Activated T-helper 1 cell treated with anti-CD3 and anti-CD28 coated beads, Interleukin-12 subunit alpha, Interleukin-12 subunit beta, Interleukin-2, Interleukin-4 antibody, amounts not matched to agents 30 ng/mL and 10 ng/mL and 1 ng/mL, durations not matched to agents 14 hours and 24 hours and 36 hours (primary cell): ENCODE data around the gene MOB4. TPM values are rescaled to one million over a fixed set of nuclear protein-coding genes. Genes with fewer than 3 reads are reported as not detected.
"Not testable (repeated sequence)": the region's sequence is repeated elsewhere in the genome, so short reads cannot be mapped to it uniquely, and the experiment has no call there.

Source experiments
- DNase-seq: peaks from one replicate; pipeline ENCODE4 v3.0.0; 2021; ENCODE audit warnings: low spot score
- H3K27ac Mint-ChIP-seq: one replicate; pipeline ENCODE4 v1.8.0; 2021; ENCODE audit warnings: mild to moderate bottlenecking, mixed read lengths
- H3K27me3 Mint-ChIP-seq: one replicate; pipeline ENCODE4 v1.8.0; 2022; ENCODE audit warnings: mild to moderate bottlenecking, moderate library complexity, mixed read lengths; ENCODE audit not compliant: insufficient read depth
- H3K36me3 Mint-ChIP-seq: one replicate; pipeline ENCODE4 v1.8.0; 2021; ENCODE audit warnings: low read depth, mixed read lengths
- H3K4me1 Mint-ChIP-seq: one replicate; pipeline ENCODE4 v1.8.0; 2021; ENCODE audit warnings: low read depth, mixed read lengths
- H3K4me3 Mint-ChIP-seq: one replicate; pipeline ENCODE4 v1.8.0; 2021; ENCODE audit warnings: mild to moderate bottlenecking, moderate library complexity, mixed read lengths
- H3K9me3 Mint-ChIP-seq: one replicate; pipeline ENCODE4 v1.8.0; 2021; ENCODE audit warnings: mixed read lengths
- intact Hi-C: fragments of 100-400 bp; cut with micrococcal nuclease; formaldehyde crosslinking; loops from one replicate; pipeline ENCODE4 v1.15.1; 2024
- total RNA-seq: library from RNA; stranded (reverse); gene quantifications from 2 replicates; pipeline ENCODE4 v1.2.3, GENCODE V29; 2022

Gene MOB4
- total RNA-seq, 1 donor from 2014 or later: 25.1 TPM

DNA sequence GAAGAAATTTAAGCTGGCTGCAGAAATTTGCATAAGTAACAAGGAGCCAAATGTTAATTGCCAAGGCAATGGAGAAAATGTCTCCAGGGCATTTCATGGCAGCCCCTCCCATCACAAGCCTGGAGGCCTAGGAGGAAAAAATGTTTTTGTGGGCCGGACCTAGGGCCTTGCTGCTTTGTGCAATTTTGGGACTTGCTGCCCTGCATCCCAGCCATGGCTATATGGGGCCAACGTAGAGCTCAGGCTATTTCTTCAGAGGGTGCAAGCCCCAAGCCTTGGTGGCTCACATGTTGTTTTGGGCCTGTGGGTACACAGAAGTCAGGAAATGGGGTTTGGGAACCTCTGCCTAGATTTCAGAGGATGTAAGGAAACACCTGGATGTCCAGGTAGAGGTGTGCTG, 57.7 kb downstream of the MOB4 start:
- DNase-seq: no peak
- Mint-ChIP-seq H3K36me3 (peaks cover 21% of the 10 kb centered on the region), H3K4me1 (no peaks in the 10 kb centered on the region), H3K27me3 (no peaks in the 10 kb centered on the region), H3K9me3 (peaks cover 16% of the 10 kb centered on the region), H3K4me3 (no peak overlapping the region), H3K27ac (no peak overlapping the region)
- intact Hi-C loops: no loop called here

DNA sequence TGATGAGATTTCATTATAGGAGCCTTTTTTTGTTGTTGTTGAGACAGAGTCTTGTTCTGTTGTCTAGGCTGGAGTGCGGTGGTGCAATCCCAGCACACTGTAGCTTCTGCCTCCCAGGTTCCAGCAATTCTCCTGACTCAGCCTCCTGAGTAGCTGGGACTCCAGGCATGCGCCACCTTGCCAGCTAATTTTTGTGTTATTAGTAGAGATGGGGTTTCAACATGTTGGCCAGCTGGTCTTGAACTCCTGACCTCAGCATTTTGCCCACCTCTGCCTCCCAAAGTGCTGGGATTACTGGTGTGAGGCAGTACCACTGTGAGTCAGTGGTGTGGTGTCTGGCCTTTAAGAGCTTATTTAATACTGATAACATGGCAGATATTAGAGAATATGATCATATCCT, 60.1 kb downstream of the MOB4 start:
- Mint-ChIP-seq H3K36me3 (peaks cover 18% of the 10 kb centered on the region), H3K4me1 (no peaks in the 10 kb centered on the region), H3K27me3 (no peaks in the 10 kb centered on the region), H3K27ac (no peak overlapping the region), H3K4me3 (no peak overlapping the region), H3K9me3 (peaks cover 16% of the 10 kb centered on the region)
- DNase-seq: no peak
- intact Hi-C loops: no loop called here

DNA sequence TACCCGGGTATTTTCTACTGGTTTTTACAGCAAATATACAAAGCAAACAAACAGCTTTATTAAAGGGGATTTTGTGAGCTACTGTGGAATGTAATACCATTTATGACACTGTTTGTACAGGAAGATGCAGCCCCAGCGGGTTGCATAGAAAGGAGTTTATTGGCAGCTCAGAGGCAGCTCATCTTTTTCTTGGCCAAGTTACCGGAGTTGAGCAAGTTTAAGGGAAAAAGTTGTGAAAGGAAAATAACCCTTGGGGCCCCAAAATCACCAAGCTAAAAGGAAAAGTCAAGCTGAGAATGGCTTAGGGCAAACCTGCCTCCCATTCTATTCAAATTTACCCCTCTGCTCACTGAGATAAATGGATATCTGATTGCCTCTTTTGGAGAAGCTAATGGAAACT, 60.8 kb downstream of the MOB4 start:
- no peak overlapping the region for H3K27ac Mint-ChIP-seq
- no peak for DNase-seq
- H3K27me3 Mint-ChIP-seq: no peaks in the 10 kb centered on the region
- peaks cover 17% of the 10 kb centered on the region for H3K36me3 Mint-ChIP-seq
- intact Hi-C loops: no loop called here
- H3K4me1 Mint-ChIP-seq: no peaks in the 10 kb centered on the region
- H3K9me3 Mint-ChIP-seq: peaks cover 16% of the 10 kb centered on the region
- H3K4me3 Mint-ChIP-seq: no peak overlapping the region

DNA sequence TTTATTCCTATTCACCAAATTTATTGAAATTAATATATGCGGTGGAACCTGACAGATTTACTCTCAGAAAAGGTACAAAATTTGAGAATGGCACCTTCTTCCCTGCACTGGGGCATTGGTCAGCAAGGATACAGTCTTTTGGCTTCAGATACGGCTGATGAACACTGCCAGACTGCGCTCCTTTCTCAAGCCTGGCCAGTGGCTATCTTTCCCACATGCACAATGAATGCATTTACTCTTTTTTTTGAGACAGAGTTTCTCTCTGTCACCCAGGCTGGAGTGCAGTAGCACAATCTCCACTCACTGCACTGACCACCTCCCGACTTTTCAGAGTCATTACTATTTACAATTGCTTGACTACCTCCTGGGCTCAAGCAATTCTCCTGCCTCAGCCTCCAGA, 61.6 kb downstream of the MOB4 start:
- no peak overlapping the region for H3K4me3 Mint-ChIP-seq
- H3K27ac Mint-ChIP-seq: no peak overlapping the region
- no peak for DNase-seq
- no peaks in the 10 kb centered on the region for H3K4me1 Mint-ChIP-seq
- peaks cover 12% of the 10 kb centered on the region for H3K36me3 Mint-ChIP-seq
- H3K27me3 Mint-ChIP-seq: no peaks in the 10 kb centered on the region
- peaks cover 13% of the 10 kb centered on the region for H3K9me3 Mint-ChIP-seq
- intact Hi-C loops: no loop called here

- DNase-seq, H3K36me3 Mint-ChIP-seq, intact Hi-C loops, H3K27ac Mint-ChIP-seq, H3K9me3 Mint-ChIP-seq, H3K4me1 Mint-ChIP-seq, H3K27me3 Mint-ChIP-seq, H3K4me3 Mint-ChIP-seq: not testable (repeated sequence)
Measured at GRCh38 chr2:197578294-197578693, 62.4 kb downstream of the MOB4 start.

DNA sequence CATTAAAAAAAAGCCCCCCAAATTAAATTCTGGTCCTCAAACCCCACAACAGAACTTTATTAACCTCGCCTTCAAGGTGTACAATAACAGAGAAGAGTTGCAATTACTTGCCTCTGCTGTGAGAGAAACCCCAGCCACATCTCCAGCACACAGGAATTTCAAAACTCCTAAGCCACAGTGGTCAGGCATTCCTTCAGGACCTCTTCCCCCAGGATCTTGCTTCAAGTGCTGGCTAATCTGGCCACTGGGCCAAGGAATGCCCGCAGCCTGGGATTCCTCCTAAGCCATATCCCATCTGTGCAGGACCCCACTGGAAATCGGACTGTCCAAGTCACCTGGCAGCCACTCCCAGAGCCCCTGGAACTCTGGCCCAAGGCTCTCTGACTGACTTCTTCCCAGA, 64.3 kb downstream of the MOB4 start:
- H3K4me1 Mint-ChIP-seq, H3K36me3 Mint-ChIP-seq, H3K4me3 Mint-ChIP-seq, H3K9me3 Mint-ChIP-seq, H3K27ac Mint-ChIP-seq, intact Hi-C loops, H3K27me3 Mint-ChIP-seq, DNase-seq: not testable (repeated sequence)

DNA sequence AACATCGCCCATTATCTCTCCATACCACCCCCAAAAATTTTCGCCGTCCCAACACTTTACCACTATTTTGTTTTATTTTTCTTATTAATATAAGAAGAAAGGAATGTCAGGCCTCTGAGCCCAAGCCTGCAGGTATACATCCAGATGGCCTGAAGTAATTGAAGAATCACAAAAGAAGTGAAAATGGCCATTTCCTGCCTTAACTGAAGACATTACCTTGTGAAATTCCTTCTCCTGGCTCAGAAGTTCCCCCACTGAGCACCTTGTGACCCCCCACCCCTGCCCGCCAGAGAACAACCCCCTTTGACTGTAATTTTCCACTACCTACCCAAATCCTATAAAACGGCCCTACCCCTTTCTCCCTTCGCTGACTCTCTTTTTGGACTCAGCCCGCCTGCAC, 71.4 kb downstream of the MOB4 start:
- H3K27ac Mint-ChIP-seq, H3K27me3 Mint-ChIP-seq, intact Hi-C loops, H3K9me3 Mint-ChIP-seq, H3K36me3 Mint-ChIP-seq, DNase-seq, H3K4me3 Mint-ChIP-seq, H3K4me1 Mint-ChIP-seq: not testable (repeated sequence)

DNA sequence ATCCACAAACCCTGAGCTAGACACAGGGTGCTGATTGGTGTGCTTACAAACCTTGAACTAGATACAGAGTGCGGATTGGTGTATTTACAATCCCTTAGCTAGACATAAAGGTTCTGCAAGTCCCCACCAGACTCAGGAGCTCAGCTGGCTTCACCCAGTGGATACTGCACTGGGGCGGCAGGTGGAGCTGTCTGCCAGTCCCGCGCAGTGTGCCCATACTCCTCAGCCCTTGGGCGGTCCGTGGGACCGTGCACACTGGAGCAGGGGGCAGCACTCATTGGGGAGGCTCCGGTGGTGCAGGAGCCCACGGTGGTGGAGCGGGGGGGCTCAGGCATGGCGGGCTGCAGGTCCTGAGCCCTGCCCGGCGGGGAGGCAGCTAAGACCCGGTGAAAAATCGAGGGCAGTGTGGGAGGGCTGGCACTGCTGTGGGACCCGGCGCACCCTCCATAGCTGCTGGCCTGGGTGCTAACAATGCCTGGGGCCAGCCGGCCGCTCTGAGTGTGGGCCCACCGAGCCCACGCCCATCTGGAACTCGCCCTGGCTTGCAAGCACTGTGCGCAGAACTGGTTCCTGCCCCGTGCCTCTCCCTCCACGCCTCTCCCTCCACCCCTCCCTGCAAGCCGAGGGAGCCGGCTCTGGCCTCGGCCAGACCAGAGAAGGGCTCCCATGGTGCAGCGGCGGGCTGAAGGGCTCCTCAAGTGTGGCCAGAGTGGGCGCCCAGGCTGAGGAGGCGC, 75.6 kb downstream of the MOB4 start:
- H3K27ac Mint-ChIP-seq: no peak overlapping the region
- no peaks in the 10 kb centered on the region for H3K9me3 Mint-ChIP-seq
- H3K4me3 Mint-ChIP-seq: no peak overlapping the region
- no peak for DNase-seq
- H3K4me1 Mint-ChIP-seq: no peaks in the 10 kb centered on the region
- peaks cover 10% of the 10 kb centered on the region for H3K27me3 Mint-ChIP-seq
- intact Hi-C loops: no loop called here
- H3K36me3 Mint-ChIP-seq: no peaks in the 10 kb centered on the region

DNA sequence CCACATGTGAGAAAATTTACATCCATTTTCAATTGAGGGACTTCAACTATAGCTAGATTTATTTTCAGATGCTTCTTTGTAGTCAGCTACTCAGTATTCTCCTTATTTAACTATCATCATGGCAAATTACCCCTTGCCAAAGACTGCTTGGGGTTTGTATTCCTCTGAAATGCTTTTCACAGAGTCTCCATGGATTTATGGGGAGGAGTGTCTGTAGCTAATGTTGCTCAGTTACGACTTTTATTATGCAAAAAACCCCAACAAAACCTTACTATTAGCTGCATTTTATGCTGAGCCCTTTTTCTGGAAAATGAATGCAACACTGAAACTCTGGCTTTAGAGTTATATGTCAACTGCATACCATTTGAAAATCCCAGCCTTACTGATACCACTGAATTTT, 80.9 kb downstream of the MOB4 start:
- H3K27me3 Mint-ChIP-seq: peaks cover 29% of the 10 kb centered on the region
- H3K4me3 Mint-ChIP-seq: no peak overlapping the region
- no peaks in the 10 kb centered on the region for H3K4me1 Mint-ChIP-seq
- no peak overlapping the region for H3K27ac Mint-ChIP-seq
- no peak for DNase-seq
- H3K9me3 Mint-ChIP-seq: no peaks in the 10 kb centered on the region
- intact Hi-C loops: no loop called here
- H3K36me3 Mint-ChIP-seq: no peaks in the 10 kb centered on the region

- Mint-ChIP-seq H3K36me3 (no peaks in the 10 kb centered on the region), H3K4me3 (no peak overlapping the region), H3K9me3 (no peaks in the 10 kb centered on the region), H3K27me3 (peaks cover 29% of the 10 kb centered on the region), H3K4me1 (no peaks in the 10 kb centered on the region), H3K27ac (no peak overlapping the region)
- intact Hi-C loops: no loop called here
- no peak for DNase-seq
Measured at GRCh38 chr2:197597166-197597565, 81.3 kb downstream of the MOB4 start.

DNA sequence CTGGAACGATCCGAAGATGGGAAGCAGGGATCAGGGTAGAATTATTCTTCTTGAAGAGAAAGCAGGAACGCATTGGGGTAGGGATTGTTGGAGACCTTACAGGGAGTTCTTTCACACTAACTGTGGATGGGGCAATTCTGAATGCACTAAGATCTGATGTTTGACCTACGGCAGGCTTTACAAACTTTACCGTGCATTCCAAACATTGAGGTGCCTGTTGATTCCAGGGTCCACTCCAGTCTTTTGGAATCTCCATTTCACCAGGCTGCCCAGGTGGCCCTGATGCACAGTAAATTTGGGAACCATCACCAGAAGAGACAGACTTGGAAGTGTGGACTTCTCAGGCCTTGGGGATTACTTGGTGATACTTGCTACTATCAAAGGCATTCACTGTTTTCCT, 82.6 kb downstream of the MOB4 start:
- Mint-ChIP-seq H3K27ac (no peak overlapping the region), H3K36me3 (no peaks in the 10 kb centered on the region)
- intact Hi-C loops: no loop called here

DNA sequence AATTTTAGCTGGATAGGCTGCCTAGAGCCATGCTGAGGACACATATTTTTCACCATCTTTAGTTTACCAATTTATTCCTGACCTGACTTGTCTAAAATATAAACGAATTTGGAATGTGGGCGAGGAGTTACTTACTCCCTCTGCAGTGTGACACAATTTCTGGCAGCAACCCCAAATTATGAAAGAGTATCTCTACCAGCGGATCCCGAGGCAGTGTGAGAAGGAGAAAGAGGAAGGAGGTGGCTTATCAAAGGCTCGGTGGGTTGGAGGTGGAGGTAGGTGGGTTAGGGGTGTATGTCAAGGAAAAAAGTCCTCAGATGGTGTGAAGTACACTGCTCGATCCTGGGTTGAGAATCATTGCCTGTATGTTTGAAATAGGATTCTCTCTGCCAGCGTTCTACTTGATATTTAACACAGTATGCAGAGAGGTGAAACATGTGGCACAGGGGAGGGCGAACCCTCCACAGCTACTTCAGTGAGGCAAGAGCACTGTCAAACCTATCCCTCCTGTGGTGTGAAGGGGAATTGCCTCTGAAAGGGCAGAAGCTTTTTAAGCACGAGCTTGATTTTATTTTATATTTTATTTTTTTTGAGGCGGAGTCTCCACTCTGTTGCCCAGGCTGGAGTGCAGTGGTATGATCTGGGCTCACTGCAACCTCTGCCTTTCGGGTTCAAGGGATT, 83.6 kb downstream of the MOB4 start:
- no peak for DNase-seq
- Mint-ChIP-seq H3K9me3 (no peaks in the 10 kb centered on the region), H3K4me1 (no peaks in the 10 kb centered on the region), H3K27ac (no peak overlapping the region), H3K27me3 (peaks cover 29% of the 10 kb centered on the region), H3K36me3 (no peaks in the 10 kb centered on the region), H3K4me3 (no peak overlapping the region)
- intact Hi-C loops: no loop called here

More for the DNA sequence above, 82.6 kb downstream of the MOB4 start:
- peaks cover 29% of the 10 kb centered on the region for H3K27me3 Mint-ChIP-seq
- no peak overlapping the region for H3K4me3 Mint-ChIP-seq
- H3K4me1 Mint-ChIP-seq: no peaks in the 10 kb centered on the region
- DNase-seq: no peak
- no peaks in the 10 kb centered on the region for H3K9me3 Mint-ChIP-seq

DNA sequence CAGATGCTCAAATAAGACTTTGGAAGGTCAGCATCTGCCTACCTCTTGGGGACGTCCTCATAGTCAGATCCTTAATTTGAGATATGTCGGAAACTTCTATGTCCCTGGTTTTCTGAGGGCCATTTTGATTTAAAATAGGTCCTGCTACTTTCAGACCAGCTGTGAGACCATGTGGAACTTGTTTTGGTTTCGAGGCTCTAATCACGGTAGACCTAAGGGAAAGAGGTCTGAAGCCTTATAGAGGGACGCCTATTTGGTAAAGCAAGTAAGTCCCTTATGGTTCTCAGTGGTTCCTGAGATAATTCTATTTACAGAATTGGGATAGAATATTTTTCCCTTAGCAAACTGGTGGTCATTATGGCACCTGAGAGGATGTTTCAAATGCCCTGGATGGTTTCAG, 84.4 kb downstream of the MOB4 start:
- no peak for DNase-seq
- no peaks in the 10 kb centered on the region for H3K9me3 Mint-ChIP-seq
- intact Hi-C loops: no loop called here

More for the DNA sequence above, 84.4 kb downstream of the MOB4 start:
- Mint-ChIP-seq H3K27ac (no peak overlapping the region), H3K36me3 (no peaks in the 10 kb centered on the region), H3K27me3 (peaks cover 25% of the 10 kb centered on the region), H3K4me3 (no peak overlapping the region), H3K4me1 (no peaks in the 10 kb centered on the region)
